ENCODE measurements around the gene SLC2A13. TPM values are rescaled to one million over a fixed set of nuclear protein-coding genes. Genes with fewer than 3 reads are reported as not detected.
"Not testable (repeated sequence)": the region's sequence is repeated elsewhere in the genome, so short reads cannot be mapped to it uniquely, and the experiment has no call there.

SLC2A13 gene
- polyA plus RNA-seq, 3 donors = 2.2 to 2.9 (median 2.5) TPM

DNA sequence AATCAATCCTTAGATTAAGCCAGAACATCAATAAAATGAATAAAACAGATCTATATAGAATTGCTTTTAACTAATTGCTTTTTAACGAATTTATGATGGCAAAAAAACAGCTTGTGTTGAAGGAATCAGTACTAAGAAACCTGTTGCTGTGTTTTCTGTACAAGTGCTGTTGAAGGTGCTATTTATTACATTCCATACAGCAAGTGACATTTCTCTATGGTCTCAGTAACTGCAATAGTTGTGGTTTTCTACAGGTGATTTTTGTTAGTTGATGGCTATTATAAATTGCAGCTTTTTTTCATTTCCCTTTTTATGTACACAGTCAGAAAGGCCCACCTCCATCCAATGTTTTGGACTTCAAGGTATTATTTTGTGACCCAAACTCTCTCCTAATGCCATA is 56.6 kb downstream of the SLC2A13 start:
- Mint-ChIP-seq H3K9me3 (no peaks in the 10 kb centered on the region), H3K27ac (no peak overlapping the region), H3K27me3 (ENCODE audit: low read depth in 3 of 3) (no peaks in the 10 kb centered on the region), H3K36me3 (peaks cover 4 to 5% of the 10 kb centered on the region in 2 donors), H3K4me3 (no peak overlapping the region), H3K4me1 (no peaks in the 10 kb centered on the region)
- WGBS (ENCODE audit: insufficient coverage) = no CpG with 5 or more reads among the region's 1 CpG
- Histone ChIP-seq H2AFZ (ENCODE audit: insufficient read depth, low read depth, low read length, poor library complexity, severe bottlenecking) (no peak overlapping the region), H3K4me1 (ENCODE audit: control insufficient read depth in 1 of 2, insufficient read depth in 2 of 2, low read length in 2 of 2) (no peaks in the 10 kb centered on the region), H3K27me3 (ENCODE audit: control insufficient read depth in 2 of 2, insufficient read depth in 2 of 2, low read length in 2 of 2) (no peaks in the 10 kb centered on the region), H3K9me3 (replicated peaks in 1 of 2; ENCODE audit: control insufficient read depth in 1 of 2, insufficient read depth in 1 of 2, low read length in 2 of 2) (no peaks in the 10 kb centered on the region), H3K4me2 (replicated peaks; ENCODE audit: extremely low read depth, low read length, poor library complexity, severe bottlenecking) (no peak overlapping the region), H3K79me2 (ENCODE audit: insufficient read depth, low read length) (no peaks in the 10 kb centered on the region), H3K9ac (ENCODE audit: insufficient read depth, low read length, poor library complexity, severe bottlenecking) (no peak overlapping the region), H3K27ac (ENCODE audit: low read depth in 1 of 2, low read length in 2 of 2) (no peak overlapping the region), H4K20me1 (ENCODE audit: insufficient read depth, low read length) (no peaks in the 10 kb centered on the region), H3K36me3 (replicated peaks in 1 of 2; ENCODE audit: control insufficient read depth in 1 of 2, insufficient read depth in 2 of 2, low read length in 2 of 2) (no peaks in the 10 kb centered on the region), H3K4me3 (replicated peaks in 1 of 3; ENCODE audit: low read depth in 2 of 3, low read length in 3 of 3) (no peak overlapping the region)
- no peak for DNase-seq
- intact Hi-C loops (cut with micrococcal nuclease) = no loop called here
- TF ChIP-seq, protein P1, sequence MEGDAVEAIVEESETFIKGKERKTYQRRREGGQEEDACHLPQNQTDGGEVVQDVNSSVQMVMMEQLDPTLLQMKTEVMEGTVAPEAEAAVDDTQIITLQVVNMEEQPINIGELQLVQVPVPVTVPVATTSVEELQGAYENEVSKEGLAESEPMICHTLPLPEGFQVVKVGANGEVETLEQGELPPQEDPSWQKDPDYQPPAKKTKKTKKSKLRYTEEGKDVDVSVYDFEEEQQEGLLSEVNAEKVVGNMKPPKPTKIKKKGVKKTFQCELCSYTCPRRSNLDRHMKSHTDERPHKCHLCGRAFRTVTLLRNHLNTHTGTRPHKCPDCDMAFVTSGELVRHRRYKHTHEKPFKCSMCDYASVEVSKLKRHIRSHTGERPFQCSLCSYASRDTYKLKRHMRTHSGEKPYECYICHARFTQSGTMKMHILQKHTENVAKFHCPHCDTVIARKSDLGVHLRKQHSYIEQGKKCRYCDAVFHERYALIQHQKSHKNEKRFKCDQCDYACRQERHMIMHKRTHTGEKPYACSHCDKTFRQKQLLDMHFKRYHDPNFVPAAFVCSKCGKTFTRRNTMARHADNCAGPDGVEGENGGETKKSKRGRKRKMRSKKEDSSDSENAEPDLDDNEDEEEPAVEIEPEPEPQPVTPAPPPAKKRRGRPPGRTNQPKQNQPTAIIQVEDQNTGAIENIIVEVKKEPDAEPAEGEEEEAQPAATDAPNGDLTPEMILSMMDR (IDR thresholded peaks at IDR 0.05) = no peak

DNA sequence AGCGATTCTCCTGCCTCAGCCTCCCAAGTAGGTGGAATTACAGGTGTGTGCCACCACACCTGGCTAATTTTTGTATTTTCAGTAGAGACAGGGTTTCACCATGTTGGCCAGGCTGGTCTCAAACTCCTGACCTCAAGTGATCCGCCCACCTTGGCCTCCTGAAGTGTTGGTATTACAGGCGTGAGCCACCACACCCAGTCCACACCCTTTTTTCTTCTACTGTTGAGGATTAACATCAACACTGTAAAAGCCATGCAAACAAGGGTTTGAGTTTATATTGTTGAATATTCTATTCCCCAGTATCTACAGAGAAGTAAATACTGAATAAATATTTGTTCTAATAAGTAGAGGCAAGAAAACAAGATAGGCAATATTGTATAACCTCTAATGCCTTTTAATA is 58.9 kb downstream of the SLC2A13 start:
- H3K9me3 ChIP-seq (replicated peaks in 1 of 2; ENCODE audit: control insufficient read depth in 1 of 2, insufficient read depth in 1 of 2, low read length in 2 of 2); H2AFZ ChIP-seq (ENCODE audit: insufficient read depth, low read depth, low read length, poor library complexity, severe bottlenecking); H3K27me3 Mint-ChIP-seq (ENCODE audit: low read depth in 3 of 3); H3K4me3 Mint-ChIP-seq; H4K20me1 ChIP-seq (ENCODE audit: insufficient read depth, low read length); H3K4me1 Mint-ChIP-seq; DNase-seq; H3K79me2 ChIP-seq (ENCODE audit: insufficient read depth, low read length); H3K9me3 Mint-ChIP-seq; H3K4me1 ChIP-seq (ENCODE audit: control insufficient read depth in 1 of 2, insufficient read depth in 2 of 2, low read length in 2 of 2); H3K27ac Mint-ChIP-seq; H3K27ac ChIP-seq (ENCODE audit: low read depth in 1 of 2, low read length in 2 of 2); H3K36me3 ChIP-seq (replicated peaks in 1 of 2; ENCODE audit: control insufficient read depth in 1 of 2, insufficient read depth in 2 of 2, low read length in 2 of 2); H3K4me3 ChIP-seq (replicated peaks in 1 of 3; ENCODE audit: low read depth in 2 of 3, low read length in 3 of 3); H3K9ac ChIP-seq (ENCODE audit: insufficient read depth, low read length, poor library complexity, severe bottlenecking); intact Hi-C loops (cut with micrococcal nuclease); H3K27me3 ChIP-seq (ENCODE audit: control insufficient read depth in 2 of 2, insufficient read depth in 2 of 2, low read length in 2 of 2); H3K4me2 ChIP-seq (replicated peaks; ENCODE audit: extremely low read depth, low read length, poor library complexity, severe bottlenecking): not testable (repeated sequence)
- H3K36me3 Mint-ChIP-seq = peaks cover 7 to 11% of the 10 kb centered on the region in 2 donors
- no CpG with 5 or more reads among the region's 3 CpGs for WGBS (ENCODE audit: insufficient coverage)
